ENCODE measurements around the gene FOXN3. TPM values are rescaled to one million over a fixed set of nuclear protein-coding genes. Genes with fewer than 3 reads are reported as not detected.
"Not testable (repeated sequence)": the region's sequence is repeated elsewhere in the genome, so short reads cannot be mapped to it uniquely, and the experiment has no call there.

Gene FOXN3
- polyA plus RNA-seq, 1 donor from 2014 or later = 10.3 TPM

- no peak for TF ChIP-seq EZH2 (IDR thresholded peaks at IDR 0.05; ENCODE audit: borderline replicate concordance, insufficient read depth, low read length, poor library complexity, severe bottlenecking)
- H3K27ac ChIP-seq (ENCODE audit: low read length) = no peak overlapping the region
- H3F3A ChIP-seq (ENCODE audit: insufficient read depth, low read length, poor library complexity, severe bottlenecking) = no peaks in the 10 kb centered on the region
- no peaks in the 10 kb centered on the region for H3K27me3 ChIP-seq (ENCODE audit: insufficient read depth, low read depth, low read length)
- H3K36me3 ChIP-seq (ENCODE audit: insufficient read depth, low read length) = no peaks in the 10 kb centered on the region
- H4K20me1 ChIP-seq (ENCODE audit: insufficient read depth) = no peaks in the 10 kb centered on the region
- H3K9me3 ChIP-seq (ENCODE audit: low read length) = no peaks in the 10 kb centered on the region
- no peaks in the 10 kb centered on the region for H3K79me2 ChIP-seq (replicated peaks; ENCODE audit: insufficient read depth, low read length)
- H3K4me2 ChIP-seq (ENCODE audit: low read length) = no peak overlapping the region
- H2AFZ ChIP-seq (ENCODE audit: low read depth, low read length) = no peak overlapping the region
- H3K9me2 ChIP-seq (ENCODE audit: insufficient read depth, low read length) = no peaks in the 10 kb centered on the region
- no peak overlapping the region for H3K9ac ChIP-seq (ENCODE audit: low read length)
- H3K4me3 ChIP-seq (ENCODE audit: low read length) = no peak overlapping the region
Observed at GRCh38 chr14:89202413-89203190, 214.4 kb downstream of the FOXN3 start.

GRCh38 chr14:89201645-89202044 lies 215.4 kb downstream of the FOXN3 start:
- no peak overlapping the region for H3K4me3 ChIP-seq (ENCODE audit: low read length)
- no peaks in the 10 kb centered on the region for H3K9me3 ChIP-seq (ENCODE audit: low read length)
- H3K4me2 ChIP-seq (ENCODE audit: low read length) = no peak overlapping the region
- no peaks in the 10 kb centered on the region for H4K20me1 ChIP-seq (ENCODE audit: insufficient read depth)
- no peaks in the 10 kb centered on the region for H3K27me3 ChIP-seq (ENCODE audit: insufficient read depth, low read depth, low read length)
- no peak overlapping the region for H3K27ac ChIP-seq (ENCODE audit: low read length)
- no peaks in the 10 kb centered on the region for H3K36me3 ChIP-seq (ENCODE audit: insufficient read depth, low read length)
- no peak overlapping the region for H3K9ac ChIP-seq (ENCODE audit: low read length)
- H3K9me2 ChIP-seq (ENCODE audit: insufficient read depth, low read length) = no peaks in the 10 kb centered on the region
- no peaks in the 10 kb centered on the region for H3F3A ChIP-seq (ENCODE audit: insufficient read depth, low read length, poor library complexity, severe bottlenecking)
- no peak overlapping the region for H2AFZ ChIP-seq (ENCODE audit: low read depth, low read length)
- no peaks in the 10 kb centered on the region for H3K79me2 ChIP-seq (replicated peaks; ENCODE audit: insufficient read depth, low read length)
- TF ChIP-seq EZH2 (IDR thresholded peaks at IDR 0.05; ENCODE audit: borderline replicate concordance, insufficient read depth, low read length, poor library complexity, severe bottlenecking) = no peak
- no peak for TF ChIP-seq SMC3 (conservative IDR thresholded peaks at IDR 0.05; ENCODE audit: poor library complexity)
- no peak for TF ChIP-seq POLR2AphosphoS5 (IDR thresholded peaks at IDR 0.05)

GRCh38 chr14:89199357-89199756 lies 217.7 kb downstream of the FOXN3 start:
- not testable (repeated sequence) for H3K4me3 ChIP-seq (ENCODE audit: low read length); H3K9me3 ChIP-seq (ENCODE audit: low read length); H3K27me3 ChIP-seq (ENCODE audit: insufficient read depth, low read depth, low read length); H3K27ac ChIP-seq (ENCODE audit: low read length); H3K36me3 ChIP-seq (ENCODE audit: insufficient read depth, low read length); H4K20me1 ChIP-seq (ENCODE audit: insufficient read depth); H3F3A ChIP-seq (ENCODE audit: insufficient read depth, low read length, poor library complexity, severe bottlenecking); H3K9ac ChIP-seq (ENCODE audit: low read length); H2AFZ ChIP-seq (ENCODE audit: low read depth, low read length); H3K79me2 ChIP-seq (replicated peaks; ENCODE audit: insufficient read depth, low read length); H3K4me2 ChIP-seq (ENCODE audit: low read length); H3K9me2 ChIP-seq (ENCODE audit: insufficient read depth, low read length)

- H3K9me3 ChIP-seq (ENCODE audit: low read length) = no peaks in the 10 kb centered on the region
- no peaks in the 10 kb centered on the region for H3K36me3 ChIP-seq (ENCODE audit: insufficient read depth, low read length)
- H3K9me2 ChIP-seq (ENCODE audit: insufficient read depth, low read length) = no peaks in the 10 kb centered on the region
- H2AFZ ChIP-seq (ENCODE audit: low read depth, low read length) = no peak overlapping the region
- H3K9ac ChIP-seq (ENCODE audit: low read length) = no peak overlapping the region
- H3K4me3 ChIP-seq (ENCODE audit: low read length) = no peak overlapping the region
- no peak overlapping the region for H3K27ac ChIP-seq (ENCODE audit: low read length)
- H3F3A ChIP-seq (ENCODE audit: insufficient read depth, low read length, poor library complexity, severe bottlenecking) = no peaks in the 10 kb centered on the region
- H3K4me2 ChIP-seq (ENCODE audit: low read length) = no peak overlapping the region
- TF ChIP-seq REST (IDR thresholded peaks at IDR 0.05; ENCODE audit: borderline replicate concordance) (no peak), EZH2 (IDR thresholded peaks at IDR 0.05; ENCODE audit: borderline replicate concordance, insufficient read depth, low read length, poor library complexity, severe bottlenecking) (no peak), EP300 (conservative IDR thresholded peaks at IDR 0.05; ENCODE audit: poor library complexity, severe bottlenecking) (no peak), TAF1 (IDR thresholded peaks at IDR 0.05; ENCODE audit: low read depth) (no peak), CTCF (IDR thresholded peaks at IDR 0.05; ENCODE audit: poor library complexity, severe bottlenecking) (no peak), POLR2AphosphoS5 (IDR thresholded peaks at IDR 0.05) (no peak), SMC3 (conservative IDR thresholded peaks at IDR 0.05; ENCODE audit: poor library complexity) (no peak), RAD21 (conservative IDR thresholded peaks at IDR 0.05) (no peak), MXI1 (conservative IDR thresholded peaks at IDR 0.05; ENCODE audit: poor library complexity, severe bottlenecking) (no peak)
- no peaks in the 10 kb centered on the region for H4K20me1 ChIP-seq (ENCODE audit: insufficient read depth)
- no peaks in the 10 kb centered on the region for H3K27me3 ChIP-seq (ENCODE audit: insufficient read depth, low read depth, low read length)
- no peaks in the 10 kb centered on the region for H3K79me2 ChIP-seq (replicated peaks; ENCODE audit: insufficient read depth, low read length)
Observed at GRCh38 chr14:89198544-89199329, 218.3 kb downstream of the FOXN3 start.

All from neural cell (in vitro differentiated cells).